Inflammatory macrophage (primary cell): Measurements from ENCODE around the gene MAPK8IP3.

Experiments used
- DNase-seq, 2 donors: peaks; one replicate each; pipeline ENCODE4 v3.0.0-alpha.2; 2020 to 2022

Gene MAPK8IP3

DNA sequence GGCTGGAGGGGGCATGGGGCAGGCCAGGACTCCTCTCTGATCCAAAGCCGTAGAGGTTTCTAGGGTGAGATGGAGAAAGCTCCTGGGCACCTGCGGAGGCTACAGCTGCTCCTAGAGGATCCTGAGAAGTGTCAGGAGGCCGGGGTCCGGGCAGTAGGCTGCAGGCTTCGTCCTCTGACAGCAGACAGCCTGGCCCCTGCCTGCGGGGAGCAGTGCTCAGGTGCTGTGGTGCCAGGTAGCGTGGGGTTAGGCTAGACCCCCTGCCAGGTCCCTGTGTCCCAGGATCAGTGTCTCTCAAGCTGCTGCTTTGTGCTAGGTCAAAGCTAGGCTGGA is 68.4 kb downstream of the MAPK8IP3 start:
- no peak for DNase-seq

DNA sequence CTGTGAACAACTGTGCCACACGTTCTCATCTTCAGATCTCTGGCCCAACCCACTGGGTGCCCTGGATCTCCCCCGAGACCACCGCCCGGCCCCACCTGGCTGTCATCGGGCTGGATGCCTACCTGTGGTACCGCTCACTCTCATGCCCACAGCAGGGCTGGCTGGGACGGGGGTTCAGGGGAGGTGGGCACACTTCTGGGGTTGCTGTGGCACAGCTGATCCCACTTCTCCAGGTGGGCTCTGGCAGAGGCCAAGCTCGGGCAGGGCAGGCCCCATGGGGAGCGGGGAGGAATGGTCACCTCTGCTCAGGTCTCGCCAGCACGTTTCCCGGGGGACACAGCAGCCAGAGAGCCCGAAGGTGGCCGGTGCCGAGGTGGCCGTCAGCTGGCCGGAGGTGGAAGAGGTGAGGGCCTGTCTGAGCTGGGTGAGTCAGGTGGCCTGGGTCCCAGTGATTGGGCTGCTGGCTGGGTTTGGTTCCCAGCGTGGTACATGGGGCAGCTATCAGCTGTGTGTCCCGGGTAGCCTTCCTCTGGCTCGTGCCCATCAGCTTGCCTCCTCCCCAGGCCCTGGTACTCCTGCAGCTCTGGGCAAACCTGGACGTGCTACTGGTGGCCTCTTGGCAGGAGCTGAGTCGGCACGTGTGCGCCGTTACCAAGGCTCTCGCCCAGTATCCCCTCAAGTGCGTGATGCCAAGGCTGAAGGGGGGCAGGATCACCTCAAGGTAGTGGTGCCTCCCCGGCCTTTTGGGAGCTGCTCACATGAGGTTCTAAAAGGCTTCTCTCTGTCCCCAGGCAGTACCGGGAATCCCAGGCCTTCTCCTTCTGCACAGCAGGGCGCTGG is 69.2 kb downstream of the MAPK8IP3 start:
- no peak for DNase-seq

DNA sequence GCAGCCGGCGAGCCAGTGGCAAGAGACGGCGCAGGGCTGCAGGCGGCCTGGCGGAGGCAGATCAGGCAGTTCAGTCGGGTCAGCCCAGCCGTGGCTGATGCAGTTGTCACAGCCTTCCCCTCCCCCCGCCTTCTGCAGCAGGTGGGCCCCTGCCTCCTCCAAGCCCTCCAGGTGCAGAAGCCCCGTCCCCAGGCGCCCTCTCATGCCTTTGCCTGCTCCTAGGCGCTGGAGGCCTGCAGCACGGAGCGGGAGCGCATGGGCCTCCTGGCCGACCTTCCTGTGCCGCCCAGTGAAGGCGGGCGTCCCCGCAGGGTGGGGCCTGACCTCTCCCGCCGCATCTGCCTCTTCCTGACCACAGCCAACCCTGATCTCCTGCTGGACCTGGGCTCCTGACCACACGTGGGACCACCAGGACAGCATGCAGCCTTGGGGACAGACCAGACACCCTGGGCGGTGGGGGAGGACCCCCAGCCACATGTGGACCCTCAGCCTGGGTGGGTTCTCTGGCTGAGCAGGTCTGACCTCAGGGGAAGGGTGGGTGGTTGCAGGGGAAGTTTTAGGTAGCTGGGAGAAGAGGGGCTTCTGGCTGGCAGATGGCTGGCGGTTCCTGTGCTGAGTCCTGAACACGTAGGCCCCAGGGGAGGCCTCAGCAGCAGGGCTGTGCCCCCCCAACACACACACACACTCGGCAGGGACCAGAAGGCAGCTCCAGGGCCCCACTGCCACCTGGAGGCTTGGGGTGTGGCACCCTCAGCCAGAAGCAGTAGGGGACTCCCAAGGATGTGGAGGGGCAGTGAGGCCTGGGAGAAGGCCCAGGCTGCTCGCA is 70.1 kb downstream of the MAPK8IP3 start:
- DNase-seq = no peak

DNA sequence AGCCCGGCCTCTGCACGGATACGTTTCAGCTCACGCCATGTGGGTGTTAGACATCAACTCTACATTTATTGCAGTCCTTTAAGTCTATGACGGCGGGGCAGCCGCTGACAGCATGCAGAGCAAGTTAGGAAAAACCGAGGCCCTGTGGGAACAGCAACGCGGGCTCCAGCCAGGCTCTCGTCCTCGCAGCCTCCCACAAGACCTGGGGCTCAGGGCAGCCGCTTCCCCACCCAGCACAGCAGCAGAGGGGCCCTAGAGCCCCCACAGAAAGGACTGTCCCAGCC is 70.6 kb downstream of the MAPK8IP3 start:
- no peak for DNase-seq

DNA sequence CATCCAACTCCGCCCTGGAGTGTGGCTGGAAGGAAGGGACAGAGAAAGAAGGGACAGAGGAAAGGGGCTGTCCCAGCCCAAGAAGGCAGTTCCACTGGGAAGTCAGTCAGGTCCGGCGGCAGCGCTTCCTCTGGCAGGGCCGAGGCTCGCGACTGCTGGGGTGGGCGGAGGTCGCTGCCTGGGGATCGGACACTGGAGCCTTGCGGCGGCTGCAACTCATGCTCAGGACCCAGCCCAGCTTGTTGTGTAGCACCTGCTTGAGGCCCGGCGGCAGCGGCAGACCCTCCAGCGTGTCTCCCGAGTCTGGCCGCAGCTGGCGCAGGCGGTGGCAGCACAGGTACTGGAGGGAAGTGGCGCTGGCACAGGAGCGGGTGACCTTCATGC is 71.0 kb downstream of the MAPK8IP3 start:
- no peak for DNase-seq

DNA sequence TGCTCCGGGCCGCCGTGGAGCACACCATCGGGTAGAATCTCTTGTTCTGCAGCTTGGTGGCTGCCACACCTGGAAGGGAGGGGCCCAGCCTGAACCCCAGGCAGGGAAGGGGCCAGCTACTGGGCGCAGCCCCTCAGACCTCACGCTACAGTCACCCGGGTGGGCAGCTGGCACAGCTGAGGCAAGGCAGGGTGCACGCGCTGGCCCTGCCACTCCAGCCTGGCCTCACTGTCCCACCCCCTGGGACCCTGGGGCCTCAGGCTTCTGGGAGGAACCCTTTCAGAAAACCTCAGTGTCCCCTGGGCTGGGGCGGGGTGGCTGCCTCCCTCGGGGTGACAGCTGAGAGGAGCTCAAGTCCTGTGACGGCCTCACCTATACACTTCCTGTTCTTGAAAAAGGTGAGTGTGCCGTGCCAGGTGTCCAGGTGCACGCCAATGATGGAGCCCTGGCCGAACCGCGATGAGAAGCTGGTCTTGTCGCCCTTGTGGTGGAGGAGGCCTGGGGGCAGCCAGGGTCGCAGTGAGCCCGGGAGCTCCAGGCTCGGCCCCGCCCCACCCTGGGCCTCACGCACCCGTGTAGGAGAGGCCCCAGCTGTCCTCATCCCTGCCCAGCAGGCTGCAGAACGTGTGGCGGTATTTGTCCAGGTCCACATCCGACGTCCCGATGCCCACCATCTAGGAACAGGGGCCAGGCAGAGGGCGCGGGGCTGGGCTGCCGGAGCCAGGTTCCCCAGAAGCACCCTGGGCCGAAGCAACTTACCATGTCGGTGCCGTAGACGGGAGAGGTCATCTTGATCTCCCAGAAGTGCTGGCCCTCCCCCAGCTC is 71.6 kb downstream of the MAPK8IP3 start:
- no peak for DNase-seq

DNA sequence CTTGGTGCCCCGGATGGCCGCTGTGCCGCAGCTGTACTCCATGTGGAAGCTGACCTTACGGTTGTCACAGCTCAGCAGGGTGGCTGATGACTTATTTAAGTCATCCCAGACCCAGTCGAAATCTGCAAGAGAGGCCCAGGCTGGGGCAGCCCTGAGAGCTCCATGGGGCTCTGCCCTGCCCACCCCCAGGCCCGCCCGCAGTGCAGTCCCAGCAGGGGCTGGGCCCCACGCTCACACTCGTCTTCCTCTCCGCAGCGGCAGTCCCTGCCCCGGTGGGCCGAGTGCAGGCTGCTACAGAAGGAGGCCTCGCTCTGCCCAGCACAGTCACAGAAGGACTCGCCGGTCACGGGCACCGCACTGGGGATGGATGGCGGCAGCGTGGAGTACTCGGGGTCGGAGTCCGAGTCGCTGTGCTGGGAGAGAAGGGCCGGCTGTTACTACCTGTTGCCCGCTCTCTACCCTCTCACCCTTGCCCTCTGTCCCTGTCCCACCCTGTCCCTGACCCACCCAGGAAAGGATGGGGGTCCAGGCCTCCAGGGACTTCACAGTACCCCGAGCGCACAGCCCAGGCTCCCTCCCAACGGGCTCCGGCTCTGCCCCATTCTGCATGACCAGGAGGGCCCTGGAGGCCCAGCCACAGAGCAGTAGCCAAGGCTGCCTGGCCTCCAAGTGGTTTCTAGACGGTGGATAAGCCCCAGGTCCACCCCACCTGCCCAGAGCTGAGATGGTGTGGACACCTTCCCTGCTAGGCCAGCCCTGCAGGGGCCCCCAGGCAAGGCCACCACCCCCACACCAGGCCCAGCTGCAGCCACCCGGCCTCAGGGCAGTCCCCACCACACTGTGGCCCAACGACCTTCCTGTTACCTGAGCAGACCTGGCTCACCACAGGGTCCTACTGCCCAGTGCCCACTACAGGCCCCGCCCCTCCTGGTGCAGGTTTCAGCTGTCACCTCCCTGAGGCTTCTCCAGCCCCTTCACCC is 72.5 kb downstream of the MAPK8IP3 start:
- no peak for DNase-seq

DNA sequence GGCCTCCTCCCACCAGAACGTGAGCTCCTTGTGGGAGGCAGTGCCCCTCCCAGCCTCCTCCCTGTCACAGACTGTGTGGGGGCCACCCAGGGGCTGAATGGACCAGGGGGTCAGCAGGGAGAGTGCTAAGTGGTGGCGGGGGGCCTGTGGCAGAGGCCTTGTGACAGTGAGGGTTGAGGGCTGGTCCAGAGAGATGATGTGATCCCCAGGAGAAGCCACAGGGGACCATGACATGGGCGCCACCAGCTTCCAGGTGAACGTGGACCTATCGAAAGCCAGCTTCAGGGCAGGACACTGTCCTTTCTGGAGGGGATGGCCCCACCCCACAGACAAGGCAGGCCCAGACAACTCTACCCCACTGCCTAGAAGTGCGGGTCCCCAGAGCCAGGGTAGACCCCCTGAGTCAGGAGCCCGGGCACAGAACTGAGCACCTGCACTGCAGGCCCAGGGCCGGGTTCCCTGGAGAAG is 73.3 kb downstream of the MAPK8IP3 start:
- DNase-seq = no peak

DNA sequence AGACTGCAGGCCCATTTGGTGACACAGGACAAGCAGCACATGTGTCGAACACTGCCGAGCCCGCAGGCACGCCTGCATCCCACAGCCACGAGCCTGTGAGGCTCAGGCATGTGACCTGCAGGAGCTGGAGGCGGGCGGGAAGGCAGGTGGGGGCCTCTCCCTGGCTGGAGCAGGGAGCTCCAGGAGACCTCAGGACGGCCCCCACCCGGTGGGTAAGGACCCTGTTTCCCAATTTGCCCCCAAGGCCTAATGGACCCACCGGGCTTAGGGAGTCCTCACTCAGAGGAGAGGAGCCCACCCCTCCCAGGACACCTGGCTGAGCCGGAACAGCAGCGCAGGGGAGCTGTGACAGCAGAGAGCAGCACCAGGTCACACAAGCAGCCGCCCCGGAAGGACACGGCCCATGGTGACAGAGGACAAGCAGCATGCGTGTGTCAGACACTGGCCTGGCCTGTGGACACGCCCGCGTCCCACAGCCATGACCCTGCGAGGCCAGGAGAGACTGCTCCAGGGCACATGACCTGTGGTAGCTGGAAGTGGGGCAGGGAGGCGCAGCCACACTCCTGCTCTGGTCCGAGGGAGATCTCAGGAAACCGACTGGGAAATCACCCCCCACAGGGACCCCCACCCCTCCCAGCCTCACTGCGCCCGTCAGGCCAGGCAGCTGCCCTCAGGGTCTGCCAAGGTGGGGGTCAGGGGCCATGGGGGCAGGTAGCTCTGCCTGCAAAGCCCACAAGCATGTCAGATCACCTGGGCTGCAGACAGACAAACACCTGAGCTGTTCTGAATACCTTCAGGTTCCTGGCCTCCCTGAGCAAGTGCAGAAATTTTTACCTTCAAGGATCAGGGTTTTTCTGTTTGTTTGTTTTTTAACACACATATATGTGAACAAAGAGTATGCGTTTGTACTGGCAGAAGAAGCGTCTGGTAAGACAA is 74.0 kb downstream of the MAPK8IP3 start:
- DNase-seq = no peak

DNA sequence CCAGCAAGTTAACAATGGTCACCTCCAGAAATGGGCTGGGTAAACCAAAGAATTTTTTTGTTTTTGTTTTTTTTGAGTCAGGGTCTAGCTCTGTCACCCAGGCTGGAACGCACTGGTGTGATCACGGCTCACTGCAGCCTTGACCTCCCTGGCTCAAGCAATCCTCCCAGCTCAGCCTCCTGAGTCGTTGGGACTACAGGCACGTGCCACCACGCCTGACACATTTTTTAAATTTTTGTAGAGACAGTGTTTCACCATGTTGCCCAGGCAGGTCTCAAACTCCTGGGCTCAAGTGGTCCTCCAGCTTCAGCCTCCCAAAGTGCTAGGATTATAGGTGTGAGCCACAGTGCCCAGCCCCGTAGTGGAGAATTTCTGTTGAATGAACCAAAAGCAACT is 74.7 kb downstream of the MAPK8IP3 start:
- no peak for DNase-seq

DNA sequence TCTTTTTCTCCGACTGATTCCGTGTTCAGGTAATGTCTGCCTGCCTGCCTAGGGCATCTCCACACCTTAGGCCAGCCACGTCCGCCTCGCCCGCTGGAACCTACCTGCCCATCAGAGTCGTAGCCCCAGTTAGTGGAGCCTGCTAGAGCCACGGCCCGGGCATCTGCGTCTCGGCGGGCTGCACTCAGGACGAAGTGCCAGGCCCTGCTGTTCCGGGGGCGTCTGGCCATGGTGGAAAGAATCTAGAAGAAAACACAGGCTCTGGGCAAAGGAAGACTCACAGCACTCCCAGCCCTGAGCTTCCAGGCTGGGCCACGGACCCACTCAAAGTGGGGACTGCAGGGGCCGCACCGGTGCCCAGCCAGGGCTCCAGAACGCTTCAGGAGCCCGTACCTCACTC is 75.3 kb downstream of the MAPK8IP3 start:
- DNase-seq = no peak

DNA sequence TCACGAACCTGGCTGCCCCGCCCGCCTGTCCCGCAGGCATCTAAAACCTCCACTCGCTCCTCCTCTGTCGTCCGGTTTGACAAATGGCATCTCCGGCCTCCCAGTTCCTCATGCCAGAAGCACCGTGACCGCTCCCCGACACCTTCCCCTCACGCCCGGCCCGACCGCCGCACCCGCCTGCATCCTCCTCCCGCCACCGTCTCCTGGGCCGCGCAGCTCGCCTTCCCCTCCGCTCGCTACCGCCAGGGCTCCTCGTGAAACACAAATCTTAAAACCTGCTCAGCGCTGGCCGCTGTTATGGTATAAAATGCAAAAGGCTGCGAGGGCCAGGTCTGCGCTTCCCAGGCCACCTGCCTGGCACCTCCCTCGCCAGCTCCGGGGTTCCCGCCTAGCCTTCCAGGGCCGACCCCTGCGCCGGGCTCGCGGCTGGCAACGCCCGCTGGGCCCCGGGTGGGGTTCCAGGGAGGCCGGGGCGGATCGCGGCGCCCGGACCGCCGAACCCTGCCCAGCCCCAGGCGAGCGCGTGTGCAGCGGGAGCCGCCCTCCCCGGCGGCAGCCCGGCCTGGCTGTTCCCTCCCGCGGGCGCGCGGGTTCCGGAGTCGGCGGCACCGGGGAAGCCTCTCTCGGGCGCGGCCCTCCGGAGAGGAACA is 75.9 kb downstream of the MAPK8IP3 start:
- DNase-seq = peak; percentile 24 to 43

DNA sequence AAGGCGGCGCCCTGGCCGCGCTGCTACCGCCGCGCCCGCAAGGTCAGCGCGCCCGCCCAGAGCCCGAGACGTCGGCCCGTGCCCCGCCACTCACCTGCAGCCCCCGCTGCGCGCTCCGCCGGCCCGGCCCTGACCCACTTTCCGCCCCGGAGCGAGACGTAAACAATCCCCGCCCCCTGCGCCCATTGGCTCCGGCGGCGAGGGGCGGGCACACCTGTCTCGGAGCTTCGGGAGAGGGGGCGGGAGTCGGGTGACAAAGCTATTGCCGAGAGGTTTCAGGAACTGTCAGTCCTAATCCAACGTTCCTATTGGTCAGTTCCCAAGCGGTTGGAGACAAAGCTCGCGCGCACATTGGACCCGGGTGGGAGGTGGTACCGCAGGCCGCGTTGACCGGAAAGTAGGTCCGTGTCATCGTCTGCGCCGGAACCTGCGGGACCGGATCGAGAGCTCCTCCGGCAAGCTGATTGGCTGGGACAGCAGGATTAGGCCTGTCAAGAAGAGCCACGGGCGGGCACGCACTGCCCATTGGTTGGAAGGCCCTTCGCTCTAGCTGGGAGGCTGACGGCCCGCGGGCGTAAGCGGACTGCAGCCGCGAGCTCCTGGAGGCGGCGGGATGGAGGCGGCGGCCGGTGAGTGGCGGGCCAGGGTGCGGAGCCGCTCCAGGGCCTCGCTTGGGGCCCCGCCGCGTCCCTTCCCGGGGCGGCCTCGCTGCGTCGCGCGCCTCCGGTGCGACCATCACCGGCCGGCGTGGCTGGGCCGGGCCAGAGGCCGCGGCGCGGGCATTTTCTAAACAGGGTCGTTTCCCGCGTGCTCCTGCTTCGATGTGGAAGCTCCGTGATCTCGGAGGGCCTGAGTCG is 76.6 kb downstream of the MAPK8IP3 start, which contains the start of the genes NUBP2 and SPSB3:
Gene NUBP2 (plus strand): TSS at position 553 of the 857 bp plus-strand sequence. CDS start 61 bp downstream, at position 614.
Gene SPSB3 (minus strand): TSS at position 164 of the 857 bp plus-strand sequence. CDS start 1,088 bp downstream, outside the sequence.
- DNase-seq = peak; percentile 100

DNA sequence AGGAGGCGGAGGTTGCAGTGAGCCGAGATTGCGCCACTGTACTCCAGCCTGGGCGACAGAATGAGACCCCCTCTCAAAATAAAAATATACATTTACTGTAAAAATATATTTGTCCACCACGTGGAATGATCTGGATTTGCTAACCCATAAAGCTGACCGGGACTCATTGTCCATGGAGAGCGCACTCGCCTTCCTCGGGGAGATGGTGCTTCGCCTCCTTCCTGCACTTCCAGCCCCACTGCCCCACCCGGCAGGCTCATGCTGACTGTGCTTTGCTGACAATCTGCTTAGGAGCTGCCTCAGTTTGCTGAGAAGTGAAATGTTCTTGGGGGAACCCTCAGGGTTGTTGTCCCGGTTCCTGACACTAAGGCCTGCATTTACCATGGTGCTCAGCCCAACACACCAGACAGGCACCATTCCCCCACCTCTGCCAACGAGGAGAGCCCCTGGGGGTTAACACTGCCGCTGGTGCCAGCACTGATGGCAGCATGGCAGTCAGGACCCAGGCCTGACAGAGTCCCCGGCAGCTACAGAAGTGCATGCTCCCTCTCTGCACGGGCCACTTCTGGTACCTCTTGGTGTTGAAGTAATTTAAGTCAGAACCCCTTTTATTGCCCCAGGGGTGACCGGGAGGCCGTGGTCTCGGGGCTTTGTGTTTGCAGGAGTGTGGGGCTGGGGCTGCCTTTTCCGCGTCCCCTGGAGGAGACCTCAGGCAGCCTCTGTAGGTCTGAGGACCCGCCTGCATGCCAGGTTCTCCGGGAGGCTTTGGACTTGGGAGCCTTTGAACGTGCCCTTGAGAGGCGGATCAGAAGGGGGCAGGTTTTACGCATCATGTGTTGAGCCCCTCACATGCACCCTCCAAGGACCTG is 79.2 kb downstream of the MAPK8IP3 start:
- no peak for DNase-seq

DNA sequence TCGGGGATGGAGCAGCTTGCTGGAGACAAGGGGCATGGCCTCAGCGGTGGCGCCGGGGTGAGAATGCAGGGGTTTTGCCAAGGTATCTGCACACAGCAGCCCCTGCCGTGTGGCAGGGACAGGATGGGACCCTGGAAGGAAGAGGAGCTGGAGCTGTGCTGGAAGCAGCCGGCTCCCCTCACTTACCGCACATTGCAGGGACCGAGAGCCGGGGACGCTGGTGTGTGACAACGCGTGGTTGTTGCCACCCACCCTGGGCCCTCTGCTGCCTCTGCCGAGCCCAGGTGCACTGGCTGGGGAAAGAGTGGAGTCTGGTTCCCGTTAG is 79.8 kb downstream of the MAPK8IP3 start:
- DNase-seq = no peak

DNA sequence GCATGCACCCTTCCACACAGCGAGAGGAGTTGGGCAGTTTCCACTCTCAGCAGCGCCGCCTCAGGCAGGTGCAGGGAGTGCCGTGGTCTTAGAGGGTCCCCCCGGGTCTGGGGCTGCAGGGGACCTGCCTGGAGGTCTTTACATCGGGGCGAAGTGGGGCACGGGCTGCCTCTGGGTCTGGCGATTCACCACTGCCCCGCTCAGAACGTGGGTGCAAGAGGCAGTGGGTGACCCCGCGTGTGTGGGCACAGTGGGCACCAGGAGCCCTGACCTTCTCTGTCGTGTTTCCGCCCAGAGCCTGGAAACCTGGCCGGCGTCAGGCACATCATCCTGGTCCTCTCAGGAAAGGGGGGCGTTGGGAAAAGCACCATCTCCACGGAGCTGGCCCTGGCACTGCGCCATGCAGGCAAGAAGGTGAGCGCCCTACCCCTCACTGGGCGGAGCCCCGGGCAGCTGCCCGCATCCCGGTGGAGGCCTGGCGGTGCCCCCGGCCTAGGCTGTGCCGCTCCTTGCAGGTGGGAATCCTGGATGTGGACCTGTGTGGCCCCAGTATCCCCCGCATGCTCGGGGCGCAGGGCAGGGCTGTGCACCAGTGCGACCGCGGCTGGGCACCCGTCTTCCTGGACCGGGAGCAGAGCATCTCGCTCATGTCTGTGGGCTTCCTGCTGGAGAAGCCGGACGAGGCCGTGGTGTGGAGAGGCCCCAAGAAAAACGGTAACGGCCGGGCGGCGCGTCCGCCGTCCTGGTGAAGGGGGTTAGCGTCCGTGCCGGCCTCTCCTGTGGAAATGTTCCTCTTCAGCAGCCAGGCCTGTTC is 80.5 kb downstream of the MAPK8IP3 start:
- no peak for DNase-seq

DNA sequence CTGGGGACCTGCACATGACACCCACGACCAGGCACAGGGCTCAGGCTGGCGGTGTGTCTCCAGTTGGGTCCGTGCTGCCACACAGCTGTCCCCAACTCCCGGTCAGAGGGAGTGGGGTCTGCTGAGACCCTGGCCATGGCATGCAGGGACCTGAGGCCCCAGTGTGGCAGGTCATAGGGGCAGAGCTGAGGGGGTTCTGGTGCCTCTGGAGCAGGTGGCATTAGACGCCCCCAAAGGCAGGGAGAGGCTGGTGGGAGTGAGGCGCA is 81.0 kb downstream of the MAPK8IP3 start:
- no peak for DNase-seq
